Parathyroid adenoma (tissue), 2 donors: Measurements from ENCODE around the gene URI1.

ENCODE experiments used
- H2AFZ ChIP-seq: fragments of 300-600 bp; sonication (generic); one replicate; pipeline ENCODE4 v1.7.0; 2017; ENCODE audit warnings: antibody characterized with exemption, mild to moderate bottlenecking
- H3K27ac ChIP-seq: fragments of 300-600 bp; sonication (generic); one replicate; pipeline ENCODE4 v1.7.0; 2017
- H3K27me3 ChIP-seq: fragments of 300-600 bp; sonication (generic); one replicate; pipeline ENCODE4 v1.7.0; 2017; ENCODE audit warnings: low read length; ENCODE audit not compliant: control insufficient read depth, insufficient read depth
- H3K36me3 ChIP-seq: fragments of 300-600 bp; sonication (generic); one replicate; pipeline ENCODE4 v1.7.0; 2017; ENCODE audit warnings: low read length; ENCODE audit not compliant: control insufficient read depth, insufficient read depth
- H3K4me1 ChIP-seq: fragments of 300-600 bp; sonication (generic); one replicate; pipeline ENCODE4 v1.7.0; 2017; ENCODE audit warnings: control low read depth
- H3K4me2 ChIP-seq: fragments of 300-600 bp; sonication (generic); one replicate; pipeline ENCODE4 v1.7.0; 2017; ENCODE audit warnings: low read length
- H3K4me3 ChIP-seq: fragments of 300-600 bp; sonication (generic); one replicate; pipeline ENCODE4 v1.7.0; 2017; ENCODE audit warnings: low read depth, low read length
- H3K79me2 ChIP-seq: fragments of 300-600 bp; sonication (generic); one replicate; pipeline ENCODE4 v1.7.0; 2017; ENCODE audit warnings: control low read depth
- H3K9ac ChIP-seq: fragments of 300-600 bp; sonication (generic); one replicate; pipeline ENCODE4 v1.7.0; 2017; ENCODE audit warnings: mild to moderate bottlenecking
- H3K9me3 ChIP-seq: fragments of 300-600 bp; sonication (generic); one replicate; pipeline ENCODE4 v1.7.0; 2017; ENCODE audit warnings: low read length; ENCODE audit not compliant: control insufficient read depth
- TF ChIP-seq, protein P1 (sequence below): fragments of 300-600 bp; sonication (generic); IDR thresholded peaks from one replicate; pipeline ENCODE4 v1.7.0; 2017; ENCODE audit warnings: antibody characterized with exemption, mild to moderate bottlenecking
- donor health status: primary hyperparathyroidism.

Gene URI1

DNA sequence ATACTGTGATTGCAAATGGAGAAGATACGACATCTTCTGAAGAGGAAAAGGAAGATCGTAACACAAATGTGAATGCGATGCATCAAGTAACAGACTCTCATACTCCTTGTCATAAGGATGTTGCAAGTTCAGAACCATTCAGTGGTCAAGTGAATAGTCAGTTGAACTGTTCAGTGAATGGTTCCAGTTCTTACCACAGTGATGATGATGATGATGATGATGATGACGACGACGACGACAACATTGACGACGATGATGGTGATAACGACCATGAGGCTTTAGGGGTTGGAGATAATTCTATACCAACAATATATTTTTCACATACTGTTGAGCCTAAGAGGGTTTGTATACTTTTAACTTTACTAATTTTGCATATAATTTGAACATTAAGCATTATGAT is 67.0 kb downstream of the URI1 start:
- H3K36me3 ChIP-seq = no peaks in the 10 kb centered on the region

DNA sequence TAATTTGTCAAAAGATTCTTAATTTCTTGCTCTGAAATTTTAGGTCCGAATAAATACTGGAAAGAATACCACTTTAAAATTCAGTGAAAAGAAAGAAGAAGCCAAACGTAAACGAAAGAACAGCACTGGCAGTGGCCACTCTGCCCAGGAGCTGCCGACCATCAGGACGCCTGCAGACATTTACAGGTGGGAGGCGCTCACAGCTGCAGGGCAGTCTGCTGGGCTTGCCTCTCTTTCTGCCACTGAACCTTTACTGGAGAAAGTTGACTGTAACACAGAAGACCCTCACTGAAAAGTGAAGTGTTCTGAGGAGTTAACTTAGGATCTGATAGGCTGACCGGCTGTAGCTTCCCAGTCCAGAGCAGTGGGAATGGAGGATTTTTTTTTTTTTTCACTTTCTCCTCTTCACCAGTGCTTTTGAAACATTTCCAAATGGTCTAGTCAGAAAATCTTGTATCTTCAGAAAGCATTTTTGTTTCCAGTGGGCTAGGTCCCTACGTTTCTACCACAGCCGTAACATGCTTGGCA is 69.1 kb downstream of the URI1 start:
- no peaks in the 10 kb centered on the region for H3K79me2 ChIP-seq
- H3K4me1 ChIP-seq = no peaks in the 10 kb centered on the region
- no peak overlapping the region for H3K4me2 ChIP-seq
- no peak overlapping the region for H2AFZ ChIP-seq
- TF ChIP-seq, protein P1, sequence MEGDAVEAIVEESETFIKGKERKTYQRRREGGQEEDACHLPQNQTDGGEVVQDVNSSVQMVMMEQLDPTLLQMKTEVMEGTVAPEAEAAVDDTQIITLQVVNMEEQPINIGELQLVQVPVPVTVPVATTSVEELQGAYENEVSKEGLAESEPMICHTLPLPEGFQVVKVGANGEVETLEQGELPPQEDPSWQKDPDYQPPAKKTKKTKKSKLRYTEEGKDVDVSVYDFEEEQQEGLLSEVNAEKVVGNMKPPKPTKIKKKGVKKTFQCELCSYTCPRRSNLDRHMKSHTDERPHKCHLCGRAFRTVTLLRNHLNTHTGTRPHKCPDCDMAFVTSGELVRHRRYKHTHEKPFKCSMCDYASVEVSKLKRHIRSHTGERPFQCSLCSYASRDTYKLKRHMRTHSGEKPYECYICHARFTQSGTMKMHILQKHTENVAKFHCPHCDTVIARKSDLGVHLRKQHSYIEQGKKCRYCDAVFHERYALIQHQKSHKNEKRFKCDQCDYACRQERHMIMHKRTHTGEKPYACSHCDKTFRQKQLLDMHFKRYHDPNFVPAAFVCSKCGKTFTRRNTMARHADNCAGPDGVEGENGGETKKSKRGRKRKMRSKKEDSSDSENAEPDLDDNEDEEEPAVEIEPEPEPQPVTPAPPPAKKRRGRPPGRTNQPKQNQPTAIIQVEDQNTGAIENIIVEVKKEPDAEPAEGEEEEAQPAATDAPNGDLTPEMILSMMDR = no peak
- no peak overlapping the region for H3K9ac ChIP-seq
- H3K27ac ChIP-seq = no peak overlapping the region
- no peaks in the 10 kb centered on the region for H3K36me3 ChIP-seq
- H3K27me3 ChIP-seq = no peaks in the 10 kb centered on the region
- H3K9me3 ChIP-seq = no peaks in the 10 kb centered on the region
- H3K4me3 ChIP-seq = no peak overlapping the region

More for the DNA sequence above, 67.0 kb downstream of the URI1 start:
- no peak overlapping the region for H3K4me2 ChIP-seq
- TF ChIP-seq, protein P1 = no peak
- H3K9me3 ChIP-seq = no peaks in the 10 kb centered on the region
- H3K9ac ChIP-seq = no peak overlapping the region
- H2AFZ ChIP-seq = no peak overlapping the region
- H3K79me2 ChIP-seq = peaks cover 2% of the 10 kb centered on the region
- no peaks in the 10 kb centered on the region for H3K27me3 ChIP-seq
- no peak overlapping the region for H3K27ac ChIP-seq
- peaks cover under 1% of the 10 kb centered on the region for H3K4me1 ChIP-seq
- H3K4me3 ChIP-seq = no peak overlapping the region

DNA sequence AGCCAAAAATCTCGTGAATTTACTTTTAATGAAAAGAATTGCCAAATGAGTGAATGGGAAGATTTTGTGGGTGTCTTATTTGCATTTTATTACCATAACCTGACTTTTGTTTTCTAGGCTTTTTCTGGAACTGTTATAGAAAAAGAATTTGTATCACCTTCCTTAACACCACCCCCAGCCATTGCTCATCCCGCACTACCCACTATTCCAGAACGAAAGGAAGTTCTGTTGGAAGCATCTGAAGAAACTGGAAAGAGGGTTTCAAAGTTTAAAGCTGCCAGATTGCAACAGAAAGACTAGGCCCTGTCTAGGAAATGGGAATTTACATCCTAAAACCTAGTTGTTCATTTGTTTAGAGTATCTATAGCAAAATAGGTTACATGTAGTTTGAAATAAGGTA is 72.7 kb downstream of the URI1 start:
- no peak overlapping the region for H3K27ac ChIP-seq
- H3K4me3 ChIP-seq = no peak overlapping the region
- H3K4me2 ChIP-seq = no peak overlapping the region
- no peak overlapping the region for H3K9ac ChIP-seq
- H3K9me3 ChIP-seq = no peaks in the 10 kb centered on the region
- H3K36me3 ChIP-seq = no peaks in the 10 kb centered on the region
- TF ChIP-seq, protein P1 = no peak
- H3K79me2 ChIP-seq = no peaks in the 10 kb centered on the region
- H2AFZ ChIP-seq = no peak overlapping the region
- H3K4me1 ChIP-seq = no peaks in the 10 kb centered on the region
- H3K27me3 ChIP-seq = no peaks in the 10 kb centered on the region

DNA sequence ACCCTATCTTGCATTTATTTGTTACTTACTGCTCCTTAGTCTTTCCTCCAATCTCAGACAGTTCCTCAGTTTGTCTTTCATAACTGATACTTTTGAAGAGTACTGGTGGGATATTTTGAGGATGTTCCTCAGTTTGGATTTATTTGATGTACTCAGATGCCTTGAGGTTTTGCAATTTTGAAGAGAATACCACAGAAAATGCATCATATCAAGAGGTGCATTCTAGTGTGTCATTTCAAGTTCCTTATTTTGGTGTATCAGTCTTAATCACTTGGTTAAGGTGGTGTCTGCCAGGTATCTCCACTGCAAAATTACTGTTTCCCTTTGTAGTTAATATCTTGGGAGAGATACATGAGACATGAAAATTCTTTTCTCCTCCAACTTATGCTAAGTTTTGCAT is 75.1 kb downstream of the URI1 start:
- Histone ChIP-seq H3K9ac (no peak overlapping the region), H2AFZ (no peak overlapping the region), H3K27me3 (no peaks in the 10 kb centered on the region), H3K36me3 (no peaks in the 10 kb centered on the region), H3K9me3 (no peaks in the 10 kb centered on the region), H3K27ac (no peak overlapping the region), H3K4me2 (no peak overlapping the region), H3K4me3 (no peak overlapping the region), H3K4me1 (no peaks in the 10 kb centered on the region), H3K79me2 (no peaks in the 10 kb centered on the region)
- TF ChIP-seq, protein P1 = no peak

DNA sequence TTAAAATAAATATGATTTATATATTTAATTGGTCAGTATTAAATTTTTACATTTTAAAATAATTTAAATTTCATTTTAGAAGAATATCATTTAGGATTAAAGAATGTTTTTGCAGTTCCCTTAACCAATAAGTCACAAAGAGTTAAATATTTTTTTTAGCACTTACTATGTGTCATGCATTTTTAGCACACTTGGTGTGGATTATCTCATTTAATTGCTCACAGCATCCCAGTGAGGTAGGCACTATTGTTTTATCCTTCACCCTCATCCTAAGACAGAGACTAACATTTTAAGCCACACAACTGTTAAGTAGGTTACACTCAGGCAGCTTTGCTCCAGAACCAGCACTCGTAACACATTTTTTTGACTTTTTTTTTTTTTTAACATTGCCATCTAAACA is 78.2 kb downstream of the URI1 start:
- Histone ChIP-seq H2AFZ (no peak overlapping the region), H3K4me3 (no peak overlapping the region), H3K36me3 (no peaks in the 10 kb centered on the region), H3K4me1 (no peaks in the 10 kb centered on the region), H3K27me3 (no peaks in the 10 kb centered on the region), H3K27ac (no peak overlapping the region), H3K4me2 (no peak overlapping the region), H3K9ac (no peak overlapping the region), H3K79me2 (no peaks in the 10 kb centered on the region), H3K9me3 (no peaks in the 10 kb centered on the region)
- TF ChIP-seq, protein P1 = no peak
